ES-I3 (cell line): Measurements from ENCODE around the gene DLGAP1.

Experiments used
- H3K36me3 ChIP-seq: 2 replicates; pipeline ENCODE4 v1.6.1; 2013; ENCODE audit warnings: mild to moderate bottlenecking, low read length, control low read depth, moderate library complexity; ENCODE audit not compliant: insufficient read depth
- H3K4me1 ChIP-seq: 2 replicates; pipeline ENCODE4 v1.6.1; 2013; ENCODE audit warnings: mild to moderate bottlenecking, control low read depth, low read length; ENCODE audit not compliant: insufficient read depth
- H3K9ac ChIP-seq: 2 replicates; pipeline ENCODE4 v1.6.1; 2013; ENCODE audit warnings: low read depth, mild to moderate bottlenecking, low read length, moderate library complexity
- H3K9me3 ChIP-seq: 2 replicates; pipeline ENCODE4 v1.6.1; 2013; ENCODE audit warnings: mild to moderate bottlenecking, low read length, moderate library complexity; ENCODE audit not compliant: control insufficient read depth, insufficient read depth

Gene DLGAP1

DNA sequence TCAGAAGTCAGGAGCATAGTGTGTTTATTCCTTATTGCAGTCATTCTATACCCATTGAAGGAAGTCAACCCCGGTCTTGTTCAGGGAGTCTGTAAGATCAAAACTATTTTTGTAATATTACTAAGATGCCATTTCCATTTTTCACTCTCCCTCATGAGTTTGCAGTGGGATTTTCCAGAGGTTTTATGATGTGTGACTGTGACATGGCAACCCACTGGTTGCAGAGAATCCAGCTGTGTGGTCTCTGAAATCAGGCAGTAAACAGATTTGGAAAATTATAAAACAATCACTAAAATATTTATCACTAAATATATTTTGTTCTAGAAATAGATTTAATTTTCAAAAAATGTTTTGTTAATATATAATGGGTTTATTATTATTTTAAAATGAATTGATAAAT lies 38.1 kb downstream of the DLGAP1 start:
- Histone ChIP-seq H3K36me3 (no peaks in the 10 kb centered on the region), H3K9me3 (peaks cover 3% of the 10 kb centered on the region), H3K9ac (no peak overlapping the region), H3K4me1 (no peaks in the 10 kb centered on the region)

DNA sequence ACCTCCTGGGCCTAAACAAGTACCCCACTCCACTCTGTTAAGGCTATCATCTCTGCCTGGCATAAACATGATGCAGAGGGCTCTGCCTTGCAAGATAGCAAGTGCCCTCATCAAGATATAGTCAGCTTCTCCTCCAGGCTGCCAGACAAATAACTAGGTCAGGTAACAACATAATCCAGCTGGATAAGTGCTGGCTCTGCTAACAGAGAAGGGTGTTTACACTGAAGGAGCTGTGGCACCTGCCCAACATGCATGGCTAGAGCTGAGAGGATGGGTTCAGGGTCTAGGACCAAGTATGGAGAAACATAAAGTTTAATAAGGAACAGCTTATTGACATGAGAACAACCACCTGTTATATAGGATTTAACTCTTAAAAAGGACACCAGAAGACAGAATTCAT lies 42.8 kb downstream of the DLGAP1 start:
- Histone ChIP-seq H3K4me1 (peaks cover 2% of the 10 kb centered on the region; the same call in 1 of the 2 replicates), H3K36me3 (peaks cover 3% of the 10 kb centered on the region; the same call in 1 of the 2 replicates), H3K9me3 (no peaks in the 10 kb centered on the region), H3K9ac (no peak overlapping the region)

DNA sequence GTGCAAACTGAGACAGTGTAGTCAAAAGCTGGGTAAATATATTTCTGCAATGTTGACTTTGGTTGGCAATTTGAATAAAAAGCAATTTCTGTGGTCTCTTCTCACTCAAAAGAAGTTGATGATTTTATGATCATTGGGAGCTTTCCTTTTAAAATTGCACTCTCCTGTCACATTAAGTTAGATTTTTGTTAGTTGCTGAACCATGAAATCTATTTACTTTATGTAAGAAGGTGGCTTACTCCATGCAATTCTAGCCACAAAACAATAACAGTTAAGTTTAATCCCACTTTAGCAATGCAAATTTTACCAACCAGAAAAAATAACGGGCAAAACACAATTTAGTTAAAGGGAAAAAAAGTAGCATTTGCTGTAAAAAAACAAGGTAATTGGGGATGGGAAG lies 48.3 kb downstream of the DLGAP1 start:
- peaks cover 3% of the 10 kb centered on the region; the same call in 1 of the 2 replicates for H3K36me3 ChIP-seq
- peaks cover 25% of the 10 kb centered on the region for H3K4me1 ChIP-seq
- no peak overlapping the region for H3K9ac ChIP-seq
- H3K9me3 ChIP-seq, result no peaks in the 10 kb centered on the region

DNA sequence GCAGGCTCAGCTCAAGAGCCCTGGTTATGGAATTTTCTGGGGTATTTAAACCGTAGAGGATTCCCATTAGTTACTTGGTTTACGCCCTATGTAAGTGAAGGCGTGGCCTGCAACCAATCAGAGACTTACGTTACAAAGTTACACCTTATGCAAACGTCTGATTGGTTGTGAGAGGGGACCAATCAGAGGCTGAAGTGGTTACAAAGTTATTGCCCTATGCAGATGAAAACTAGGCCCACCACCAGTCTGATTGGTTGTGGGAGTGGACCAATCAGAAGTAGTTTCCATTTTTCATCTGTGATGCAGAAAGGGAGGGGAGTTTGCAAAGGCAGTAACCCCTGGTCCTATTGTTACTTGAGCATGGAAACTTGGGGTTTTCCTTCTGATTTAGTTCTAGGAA lies 49.1 kb downstream of the DLGAP1 start:
- H3K9me3 ChIP-seq, result no peaks in the 10 kb centered on the region
- H3K36me3 ChIP-seq, result no peaks in the 10 kb centered on the region
- H3K9ac ChIP-seq, result no peak overlapping the region
- peaks cover 25% of the 10 kb centered on the region for H3K4me1 ChIP-seq

DNA sequence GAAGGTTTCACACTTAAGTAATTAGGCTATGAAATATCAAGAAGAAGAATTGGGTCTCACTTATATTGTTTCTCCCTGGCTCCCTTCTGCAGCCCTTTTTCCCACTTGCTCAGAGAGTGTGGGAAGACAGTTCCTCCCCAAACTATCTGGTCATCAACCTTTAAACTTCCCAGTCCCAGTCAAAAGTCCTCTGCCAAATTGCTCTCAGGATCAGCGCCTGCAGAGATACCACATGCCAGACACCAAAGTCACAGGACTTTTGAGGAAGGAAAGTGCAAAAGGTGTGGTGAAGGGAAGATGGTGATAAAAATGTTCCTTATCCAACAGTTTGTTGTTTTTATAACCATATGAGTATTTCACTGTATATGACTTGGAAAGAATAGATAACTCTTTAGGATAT lies 51.3 kb downstream of the DLGAP1 start:
- Histone ChIP-seq H3K4me1 (peaks cover 25% of the 10 kb centered on the region), H3K9ac (no peak overlapping the region)

DNA sequence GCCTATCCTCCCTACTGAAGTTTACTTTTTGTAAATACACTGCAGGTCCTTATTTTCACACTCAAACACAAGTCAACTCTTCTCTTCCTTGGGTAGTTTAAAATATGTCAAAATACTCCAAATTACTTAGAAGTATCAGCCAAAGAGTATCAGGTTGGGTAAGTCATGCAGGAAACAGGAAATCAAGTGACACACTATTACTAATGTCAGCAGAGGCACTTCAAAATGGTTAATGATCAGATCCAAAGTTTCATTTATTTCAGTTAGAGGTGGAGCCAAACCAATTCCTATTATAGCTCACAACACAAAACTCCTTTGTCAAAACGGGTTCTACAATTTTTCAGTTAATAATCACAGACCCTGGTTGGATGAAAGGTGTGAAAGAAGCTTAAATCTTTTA lies 54.2 kb downstream of the DLGAP1 start:
- Histone ChIP-seq H3K9me3 (no peaks in the 10 kb centered on the region), H3K9ac (no peak overlapping the region), H3K36me3 (no peaks in the 10 kb centered on the region), H3K4me1 (peaks cover 12% of the 10 kb centered on the region)

More for the DNA sequence above, 51.3 kb downstream of the DLGAP1 start:
- Histone ChIP-seq H3K36me3 (no peaks in the 10 kb centered on the region), H3K9me3 (no peaks in the 10 kb centered on the region)

DNA sequence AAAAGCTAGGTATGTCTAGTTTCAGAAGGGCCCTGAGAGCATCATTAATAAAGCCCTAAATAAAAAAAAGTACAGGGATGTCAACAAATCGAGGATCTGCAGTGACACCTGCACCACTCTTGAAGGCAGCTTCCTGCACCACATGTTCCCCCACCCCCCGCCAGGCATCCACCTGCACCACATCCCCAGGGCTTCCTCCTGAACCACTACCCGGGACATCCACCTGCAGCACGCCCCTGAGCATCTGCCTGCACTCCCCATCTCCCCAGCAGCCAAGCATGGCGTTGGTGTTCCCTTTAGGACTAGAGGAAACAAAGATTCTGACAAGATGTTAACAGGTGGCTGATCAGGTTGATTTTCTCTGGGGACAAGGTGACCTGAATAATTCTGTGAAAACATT lies 55.2 kb downstream of the DLGAP1 start:
- no peaks in the 10 kb centered on the region for H3K36me3 ChIP-seq
- H3K9me3 ChIP-seq, result no peaks in the 10 kb centered on the region
- H3K9ac ChIP-seq, result no peak overlapping the region
- peaks cover 7% of the 10 kb centered on the region; the same call in 1 of the 2 replicates for H3K4me1 ChIP-seq

DNA sequence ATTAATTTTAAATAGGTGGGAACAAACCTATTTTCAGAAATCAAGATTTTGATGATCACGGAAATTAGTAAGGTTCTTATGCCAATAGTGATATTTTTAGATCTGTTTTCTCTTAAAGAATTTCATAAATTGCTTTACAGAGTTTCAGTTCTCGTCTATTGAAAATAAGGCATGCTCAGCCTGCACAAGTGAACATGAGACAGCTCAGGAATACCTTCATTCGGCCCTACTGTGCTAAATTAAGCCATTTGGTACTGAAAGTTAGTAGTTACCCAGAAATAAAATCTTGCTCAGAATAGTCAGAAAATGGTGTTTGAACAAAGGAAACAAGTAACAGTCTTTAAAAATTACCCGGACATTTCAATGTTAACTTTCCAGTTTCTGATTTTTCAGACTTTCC lies 60.4 kb downstream of the DLGAP1 start:
- Histone ChIP-seq H3K9me3 (no peaks in the 10 kb centered on the region), H3K4me1 (no peaks in the 10 kb centered on the region), H3K9ac (no peak overlapping the region), H3K36me3 (no peaks in the 10 kb centered on the region)

DNA sequence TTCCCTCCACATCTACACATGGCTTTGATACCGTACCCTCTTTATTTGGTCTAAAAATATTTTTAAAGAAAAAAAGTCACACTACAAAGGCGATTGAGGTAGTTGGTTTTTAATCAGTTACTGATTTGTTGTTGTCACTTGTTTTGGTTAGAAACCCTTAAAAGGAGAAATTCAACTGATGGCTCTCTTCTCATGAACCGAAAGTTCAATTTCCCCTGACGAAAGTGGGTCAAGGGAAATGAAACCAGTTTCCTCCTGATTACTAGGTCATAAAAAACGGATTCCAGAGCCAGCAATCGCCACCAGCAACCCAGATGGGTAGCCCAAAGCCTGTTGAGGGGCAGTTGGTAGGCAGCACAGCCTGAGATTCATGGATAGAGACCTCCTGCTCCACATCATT lies 63.2 kb downstream of the DLGAP1 start:
- H3K4me1 ChIP-seq, result no peaks in the 10 kb centered on the region
- H3K9me3 ChIP-seq, result no peaks in the 10 kb centered on the region
- H3K9ac ChIP-seq, result no peak overlapping the region
- H3K36me3 ChIP-seq, result no peaks in the 10 kb centered on the region

DNA sequence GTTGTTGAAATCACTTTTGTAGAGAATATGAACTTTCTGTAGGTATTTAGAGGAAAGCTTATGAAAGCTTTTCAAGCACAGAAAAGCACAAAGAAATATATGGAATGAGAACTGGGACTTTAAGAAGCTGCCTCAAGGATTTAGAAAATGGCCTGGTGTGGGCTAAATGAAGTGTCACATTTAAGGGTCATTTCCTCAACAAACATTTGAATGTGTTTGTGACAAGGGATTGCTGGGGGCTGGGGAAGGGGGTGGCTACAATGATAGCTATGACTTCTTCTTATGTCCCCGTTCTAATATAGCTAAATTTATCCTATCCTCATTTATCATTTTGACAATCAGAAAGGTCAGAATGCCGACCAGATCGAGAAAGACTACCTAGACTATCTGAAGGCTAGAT lies 69.2 kb downstream of the DLGAP1 start:
- Histone ChIP-seq H3K4me1 (no peaks in the 10 kb centered on the region), H3K9ac (no peak overlapping the region), H3K9me3 (no peaks in the 10 kb centered on the region), H3K36me3 (no peaks in the 10 kb centered on the region)

DNA sequence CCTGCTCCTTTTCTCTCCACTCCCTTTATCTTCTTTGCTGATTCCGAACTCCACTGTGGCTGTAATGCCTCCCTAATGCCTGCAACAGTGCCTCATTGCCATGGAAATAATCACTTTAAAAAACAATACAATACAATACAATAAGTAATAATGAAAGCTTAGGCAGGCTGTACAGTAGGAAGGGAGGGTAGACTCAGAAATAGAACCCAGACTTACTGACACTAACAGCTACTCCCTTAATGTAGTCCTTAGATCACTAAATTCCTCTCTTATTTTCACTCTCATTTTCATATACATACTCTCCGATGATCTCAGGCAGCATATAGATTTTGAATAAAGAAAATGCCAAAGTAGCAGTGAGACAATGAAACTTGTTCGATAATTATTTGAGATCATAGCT lies 70.2 kb downstream of the DLGAP1 start:
- Histone ChIP-seq H3K4me1 (no peaks in the 10 kb centered on the region), H3K9me3 (no peaks in the 10 kb centered on the region), H3K9ac (no peak overlapping the region), H3K36me3 (no peaks in the 10 kb centered on the region)

DNA sequence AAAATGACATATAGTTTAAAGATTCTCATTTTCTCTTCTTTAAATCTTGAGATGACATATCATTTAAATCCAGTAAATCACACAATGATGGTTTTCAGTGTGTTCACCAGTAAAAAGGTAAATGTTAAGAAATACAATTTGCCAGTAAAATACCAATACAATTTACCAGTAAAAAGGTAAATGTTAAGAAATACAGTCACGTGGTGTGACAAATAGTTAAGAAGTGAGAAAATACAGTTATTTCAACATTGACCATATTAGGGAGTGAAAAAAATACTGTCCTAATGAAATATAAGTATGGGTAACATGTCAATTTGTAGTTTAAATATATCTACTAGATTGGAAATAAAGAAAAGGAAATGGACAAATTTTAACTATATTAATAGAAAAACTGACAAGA lies 80.5 kb downstream of the DLGAP1 start:
- no peaks in the 10 kb centered on the region for H3K9me3 ChIP-seq
- no peak overlapping the region for H3K9ac ChIP-seq
- 0 out of 2 replicates have a peak, but pooled peaks cover 5% of the 10 kb centered on the region for H3K4me1 ChIP-seq
- H3K36me3 ChIP-seq, result no peaks in the 10 kb centered on the region

DNA sequence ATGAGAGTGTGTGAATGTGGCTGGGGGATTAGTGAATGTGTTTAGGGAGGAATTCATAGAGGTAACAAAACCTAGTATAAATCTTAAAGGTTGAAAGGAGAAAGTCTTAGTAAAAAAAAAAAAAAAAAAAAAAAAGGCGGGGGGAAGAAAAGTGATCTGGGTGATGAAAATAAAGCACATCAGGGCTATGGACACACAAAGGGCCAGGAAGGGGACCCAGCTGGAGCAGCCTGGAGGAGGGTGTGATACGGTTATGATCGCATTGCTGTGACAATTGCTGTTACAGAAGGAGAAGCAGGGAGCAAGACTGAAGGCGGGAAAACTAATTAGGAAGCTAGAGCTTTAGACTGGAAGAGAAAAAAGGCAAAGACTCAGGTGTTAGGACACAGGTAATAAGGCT lies 85.4 kb downstream of the DLGAP1 start:
- 0 out of 2 replicates have a peak, but pooled peaks cover 5% of the 10 kb centered on the region for H3K4me1 ChIP-seq
- H3K36me3 ChIP-seq, result no peaks in the 10 kb centered on the region
- no peak overlapping the region for H3K9ac ChIP-seq
- no peaks in the 10 kb centered on the region; the same call in 1 of the 2 replicates for H3K9me3 ChIP-seq

DNA sequence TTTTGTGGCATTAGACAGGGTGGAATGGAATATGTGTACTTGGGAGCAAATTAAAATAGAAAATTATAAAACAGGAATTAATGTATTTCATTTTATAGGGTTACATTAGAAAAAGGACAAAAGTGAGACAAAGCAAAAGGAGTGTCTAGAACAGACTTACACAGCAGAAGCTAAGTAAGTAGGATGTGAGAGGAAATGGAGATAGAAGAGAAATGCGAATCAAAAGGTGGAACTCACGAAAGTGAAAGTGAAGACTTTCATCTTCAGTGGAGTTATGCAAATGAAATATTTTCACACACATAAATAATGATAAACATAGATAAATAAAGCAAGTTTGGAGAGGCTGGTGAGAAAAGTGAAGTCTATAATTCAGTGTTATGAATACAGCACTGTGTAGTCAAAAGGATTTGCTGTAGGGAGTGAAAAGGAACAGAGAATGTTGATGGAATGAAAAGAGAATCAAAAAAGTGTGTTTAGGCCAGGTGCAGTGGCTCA lies 94.8 kb downstream of the DLGAP1 start:
- no peak overlapping the region for H3K9ac ChIP-seq
- H3K4me1 ChIP-seq, result peaks cover 9% of the 10 kb centered on the region; the same call in 1 of the 2 replicates
- H3K36me3 ChIP-seq, result no peaks in the 10 kb centered on the region
- H3K9me3 ChIP-seq, result no peaks in the 10 kb centered on the region; the same call in 1 of the 2 replicates

DNA sequence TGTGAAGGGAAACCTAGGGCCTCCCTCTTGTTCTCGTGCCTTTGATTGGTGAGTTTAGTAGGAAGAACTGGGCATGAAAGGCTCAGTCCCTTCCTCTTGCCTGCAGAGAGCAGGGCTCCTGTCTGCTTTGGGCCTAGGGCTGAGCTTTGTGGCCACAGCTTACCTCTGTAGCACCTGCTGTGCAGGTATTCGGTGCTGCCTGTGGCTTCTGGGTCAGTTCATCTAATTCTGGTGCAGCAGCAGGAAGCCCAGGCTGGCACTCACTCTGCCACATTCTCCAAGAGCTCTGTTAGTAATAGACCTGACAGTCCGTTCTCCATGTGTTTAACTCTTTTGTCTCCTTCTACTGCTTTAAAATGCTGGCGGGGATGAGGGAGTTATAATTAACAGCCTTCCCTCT lies 96.5 kb downstream of the DLGAP1 start:
- no peak overlapping the region for H3K9ac ChIP-seq
- no peaks in the 10 kb centered on the region for H3K36me3 ChIP-seq
- no peaks in the 10 kb centered on the region for H3K9me3 ChIP-seq
- H3K4me1 ChIP-seq, result peaks cover 17% of the 10 kb centered on the region

DNA sequence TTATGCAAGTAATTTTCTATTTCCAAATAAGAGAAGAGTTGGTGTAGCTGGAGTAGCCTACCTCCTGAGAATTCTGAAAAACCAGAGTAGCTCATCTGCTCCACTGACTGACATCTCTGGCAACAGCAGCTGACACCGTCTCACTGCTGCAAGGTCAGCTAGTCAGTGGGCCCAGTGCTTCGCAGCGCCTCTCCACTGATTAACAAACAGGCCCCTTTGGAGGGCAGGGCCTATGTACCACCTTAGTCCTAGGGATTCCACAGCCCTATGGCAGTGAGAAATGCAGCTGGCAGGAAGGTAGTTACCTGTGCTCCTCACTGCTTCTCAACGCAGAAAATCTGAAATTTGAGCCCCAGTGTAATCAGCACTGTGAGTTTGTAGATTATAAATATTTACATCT lies 97.5 kb downstream of the DLGAP1 start:
- H3K9ac ChIP-seq, result no peak overlapping the region
- H3K36me3 ChIP-seq, result no peaks in the 10 kb centered on the region
- no peaks in the 10 kb centered on the region for H3K9me3 ChIP-seq
- peaks cover 18% of the 10 kb centered on the region for H3K4me1 ChIP-seq
